H1 (cell line): ENCODE data around the gene OLFML2B. TPM values are rescaled to one million over a fixed set of nuclear protein-coding genes. Genes with fewer than 3 reads are reported as not detected.

ENCODE experiments used
- CTCF ChIA-PET: fragments of 300-600 bp; sonication (Branson Sonifier 250); formaldehyde crosslinking; loops from one replicate; lab custom pipeline; 2021; ENCODE audit not compliant: partially characterized antibody; lab: Charles Lee
- POLR2A ChIA-PET: fragments of 300-600 bp; sonication (Branson Sonifier 250); formaldehyde crosslinking; loops from one replicate; lab custom pipeline; 2021; ENCODE audit warnings: inconsistent platforms; ENCODE audit not compliant: partially characterized antibody; lab: Charles Lee
- DNase-seq, 2 experiments: peaks; one replicate each; pipeline versions ENCODE4 v3.0.0 to v3.0.0-alpha.2; 2010 to 2022; ENCODE audit warnings: low spot score in 2 of 2, low read depth in 1 of 2, mixed read lengths in 1 of 2
- FAIRE-seq: peaks from 2 replicates; lab custom pipeline; 2011; peaks lifted over from hg19 to GRCh38; lab: Jason Lieb, UNC
- H2AFZ ChIP-seq: 2 replicates; pipeline ENCODE4 v1.8.1; 2012; ENCODE audit warnings: low read length, inconsistent platforms
- H2AK5ac ChIP-seq: 2 replicates; pipeline ENCODE4 v1.6.1; 2013; ENCODE audit warnings: low read depth, low read length
- H2BK120ac ChIP-seq: replicated peaks from 2 replicates; pipeline ENCODE3; 2013; ENCODE audit warnings: low read depth, low read length, inconsistent platforms
- H2BK12ac ChIP-seq: 2 replicates; pipeline ENCODE4 v1.6.1; 2013; ENCODE audit warnings: low read depth, low read length
- H2BK15ac ChIP-seq: 2 replicates; pipeline ENCODE4 v1.6.1; 2013; ENCODE audit warnings: low read length
- H2BK20ac ChIP-seq: 2 replicates; pipeline ENCODE4 v1.6.1; 2013; ENCODE audit warnings: low read length
- H2BK5ac ChIP-seq: 2 replicates; pipeline ENCODE4 v1.6.1; 2013; ENCODE audit warnings: low read depth, low read length
- H3K14ac ChIP-seq: 2 replicates; pipeline ENCODE4 v1.6.1; 2013; ENCODE audit warnings: inconsistent platforms; ENCODE audit not compliant: insufficient read length
- H3K18ac ChIP-seq: 2 replicates; pipeline ENCODE4 v1.6.1; 2013; ENCODE audit warnings: low read length; ENCODE audit errors: extremely low read depth
- H3K23ac ChIP-seq: 2 replicates; pipeline ENCODE4 v1.6.1; 2013; ENCODE audit warnings: inconsistent platforms; ENCODE audit not compliant: insufficient read length
- H3K23me2 ChIP-seq: 2 replicates; pipeline ENCODE4 v1.6.1; 2013; ENCODE audit warnings: low read depth, low read length
- H3K27ac ChIP-seq: 2 replicates; pipeline ENCODE4 v1.6.1; 2011; ENCODE audit warnings: low read depth, low read length, inconsistent platforms
- H3K27me3 ChIP-seq, 4 experiments: replicated peaks in 1 of 4; 1 replicate in 1 of 4; 2 replicates in 3 of 4; pipeline versions ENCODE4 v1.6.1 to v1.8.1; 2011 to 2013; ENCODE audit warnings: low read length in 3 of 4, mild to moderate bottlenecking in 3 of 4, inconsistent platforms in 2 of 4, mixed read lengths in 2 of 4, moderate library complexity in 1 of 4; ENCODE audit not compliant: control insufficient read depth in 3 of 4, insufficient read depth in 3 of 4; ENCODE audit errors: extremely low read depth in 1 of 4
- H3K36me3 ChIP-seq, 4 experiments: 2 replicates each; pipeline versions ENCODE4 v1.6.1 to v1.8.1; 2011 to 2013; ENCODE audit warnings: mild to moderate bottlenecking in 4 of 4, low read length in 3 of 4, moderate library complexity in 2 of 4, control low read depth in 1 of 4, inconsistent platforms in 1 of 4; ENCODE audit not compliant: insufficient read depth in 4 of 4, control insufficient read depth in 2 of 4
- H3K4ac ChIP-seq: replicated peaks from 2 replicates; pipeline ENCODE3; 2013; ENCODE audit warnings: low read length, low read depth, mixed read lengths, inconsistent platforms; ENCODE audit not compliant: insufficient read length
- H3K4me1 ChIP-seq, 4 experiments: replicated peaks in 1 of 4; 1 replicate in 1 of 4; 2 replicates in 3 of 4; pipeline versions ENCODE4 v1.6.1 to v1.8.1; 2011 to 2013; ENCODE audit warnings: low read length in 3 of 4, inconsistent platforms in 2 of 4, mixed read lengths in 1 of 4; ENCODE audit not compliant: insufficient read depth in 4 of 4, control insufficient read depth in 3 of 4
- H3K4me2 ChIP-seq, 2 experiments: 2 replicates each; pipeline versions ENCODE4 v1.6.1 to v1.8.1; 2011 to 2013; ENCODE audit warnings: low read depth in 2 of 2, low read length in 2 of 2, control low read depth in 1 of 2, inconsistent platforms in 1 of 2, mild to moderate bottlenecking in 1 of 2; ENCODE audit not compliant: insufficient read depth in 1 of 2
- H3K4me3 ChIP-seq, 4 experiments: fragments of 200-600, 300-600 bp in 1 of 4; sonication (generic), shearing (Covaris generic), sonication (Bioruptor Twin) in 1 of 4; 2 replicates each; pipeline versions ENCODE4 v1.5.1 to v1.8.1; 2011 to 2016; ENCODE audit warnings: low read length in 4 of 4, low read depth in 3 of 4, control low read depth in 2 of 4, inconsistent platforms in 2 of 4, mild to moderate bottlenecking in 2 of 4, mixed read lengths in 1 of 4, moderate library complexity in 1 of 4; ENCODE audit not compliant: insufficient read depth in 2 of 4; ENCODE audit errors: extremely low read depth in 1 of 4
- H3K56ac ChIP-seq: replicated peaks from 2 replicates; pipeline ENCODE3; 2013; ENCODE audit warnings: low read depth, mild to moderate bottlenecking, mixed read lengths, low read length, inconsistent platforms; ENCODE audit not compliant: insufficient read length
- H3K79me1 ChIP-seq: 2 replicates; pipeline ENCODE4 v1.6.1; 2013; ENCODE audit warnings: low read depth, low read length, control low read depth
- H3K79me2 ChIP-seq, 2 experiments: 2 replicates each; pipeline versions ENCODE4 v1.6.1 to v1.8.1; 2012 to 2013; ENCODE audit warnings: low read length in 2 of 2, mild to moderate bottlenecking in 2 of 2, inconsistent platforms in 1 of 2; ENCODE audit not compliant: insufficient read depth in 2 of 2, control insufficient read depth in 1 of 2
- H3K9ac ChIP-seq, 4 experiments: replicated peaks in 1 of 4; 1 replicate in 1 of 4; 2 replicates in 3 of 4; pipeline versions ENCODE4 v1.6.1 to v1.8.1; 2011 to 2013; ENCODE audit warnings: low read depth in 3 of 4, low read length in 3 of 4, control low read depth in 2 of 4, mild to moderate bottlenecking in 2 of 4, moderate library complexity in 2 of 4, inconsistent platforms in 1 of 4; ENCODE audit errors: extremely low read depth in 1 of 4
- H3K9me3 ChIP-seq, 2 experiments: 2 replicates each; pipeline versions ENCODE4 v1.6.1 to v1.8.1; 2012 to 2013; ENCODE audit warnings: mild to moderate bottlenecking in 2 of 2, moderate library complexity in 2 of 2, control low read depth in 1 of 2, inconsistent platforms in 1 of 2, low read depth in 1 of 2, low read length in 1 of 2, mixed read lengths in 1 of 2; ENCODE audit not compliant: insufficient read depth in 2 of 2
- H4K20me1 ChIP-seq, 2 experiments: replicated peaks in 1 of 2; 2 replicates each; pipeline versions ENCODE3 to v1.8.1; 2011 to 2013; ENCODE audit warnings: inconsistent platforms in 2 of 2, low read length in 2 of 2, mild to moderate bottlenecking in 1 of 2; ENCODE audit not compliant: insufficient read depth in 2 of 2, control insufficient read depth in 1 of 2
- H4K5ac ChIP-seq: 2 replicates; pipeline ENCODE4 v1.6.1; 2013; ENCODE audit warnings: low read length, low read depth, mixed read lengths, inconsistent platforms; ENCODE audit not compliant: insufficient read length
- H4K8ac ChIP-seq: 2 replicates; pipeline ENCODE4 v1.8.0; 2013; ENCODE audit warnings: mild to moderate bottlenecking, moderate library complexity, low read length, inconsistent platforms; ENCODE audit not compliant: insufficient read depth; ENCODE audit errors: extremely low read depth
- H4K91ac ChIP-seq: replicated peaks from 2 replicates; pipeline ENCODE3; 2013; ENCODE audit warnings: low read length, mixed read lengths, inconsistent platforms; ENCODE audit not compliant: insufficient read length
- CEBPB ChIP-seq: IDR thresholded peaks from 2 replicates; pipeline ENCODE4 v1.6.1; 2012; ENCODE audit warnings: low read depth, low read length
- JUND ChIP-seq: IDR thresholded peaks from 2 replicates; pipeline ENCODE4 v1.6.1; 2011; ENCODE audit warnings: mild to moderate bottlenecking, improper control_type of control experiment, low read length
- KDM1A ChIP-seq: fragments of 200-600, 300-600 bp; sonication (generic); IDR thresholded peaks from 2 replicates; pipeline ENCODE4 v1.7.1; 2016; ENCODE audit warnings: mild to moderate bottlenecking, low read length, borderline replicate concordance
- KDM4A ChIP-seq: IDR thresholded peaks from one replicate; pipeline ENCODE4 v1.7.1; 2012; ENCODE audit warnings: low read depth, mild to moderate bottlenecking, moderate library complexity, low read length, inconsistent platforms; ENCODE audit not compliant: severe bottlenecking
- NRF1 ChIP-seq: IDR thresholded peaks from 2 replicates; pipeline ENCODE4 v1.6.1; 2011; ENCODE audit warnings: mild to moderate bottlenecking, low read depth, low read length, improper control_type of control experiment
- PHF8 ChIP-seq: fragments of 200-600 bp; sonication (generic); conservative IDR thresholded peaks from 2 replicates; pipeline ENCODE4 v1.7.1; 2012; ENCODE audit warnings: low read depth, mild to moderate bottlenecking, inconsistent platforms, low read length, moderate library complexity
- POLR2A ChIP-seq, 2 experiments: IDR thresholded peaks; 1 replicate in 1 of 2; 2 replicates in 1 of 2; pipeline ENCODE4 v1.6.1; 2011; ENCODE audit warnings: low read depth in 2 of 2, low read length in 2 of 2, mild to moderate bottlenecking in 2 of 2; ENCODE audit errors: control extremely low read depth in 1 of 2
- RAD21 ChIP-seq, 2 experiments: IDR thresholded peaks in 1 of 2; conservative IDR thresholded peaks in 1 of 2; 2 replicates each; pipeline ENCODE4 v1.6.1; 2011; ENCODE audit warnings: low read depth in 2 of 2, low read length in 2 of 2, improper control_type of control experiment in 1 of 2, inconsistent platforms in 1 of 2, mild to moderate bottlenecking in 1 of 2, moderate library complexity in 1 of 2
- RBBP5 ChIP-seq: IDR thresholded peaks from 2 replicates; pipeline ENCODE4 v1.7.1; 2012; ENCODE audit warnings: low read depth, mild to moderate bottlenecking, inconsistent platforms, low read length, moderate library complexity, borderline replicate concordance
- RFX5 ChIP-seq: IDR thresholded peaks from 2 replicates; pipeline ENCODE4 v1.6.1; 2011; ENCODE audit warnings: low read depth, low read length, improper control_type of control experiment, borderline replicate concordance
- RXRA ChIP-seq: IDR thresholded peaks from 2 replicates; pipeline ENCODE4 v1.6.1; 2011; ENCODE audit warnings: low read depth, mild to moderate bottlenecking, low read length, moderate library complexity; ENCODE audit not compliant: insufficient read depth
- SAP30 ChIP-seq: fragments of 300-600 bp; sonication (generic); IDR thresholded peaks from 2 replicates; pipeline ENCODE4 v1.7.1; 2012; ENCODE audit warnings: low read length, moderate library complexity, mild to moderate bottlenecking, inconsistent platforms; ENCODE audit not compliant: insufficient read depth, insufficient replicate concordance
- SIRT6 ChIP-seq: IDR thresholded peaks from one replicate; pipeline ENCODE4 v1.7.1; 2012; ENCODE audit warnings: low read length, inconsistent platforms
- TBP ChIP-seq: IDR thresholded peaks from 2 replicates; pipeline ENCODE4 v1.6.1; 2011; ENCODE audit warnings: low read depth, low read length, improper control_type of control experiment
- WGBS, 2 experiments: shearing (Covaris generic) in 1 of 2; methylation state at CpG; one replicate each; pipeline versions ENCODE4 v1.1.6 to v1.1.7; 2013 to 2015; ENCODE audit warnings: low lambda C conversion rate in 2 of 2, mixed read lengths in 2 of 2, inconsistent platforms in 1 of 2, low coverage in 1 of 2, missing lambda C conversion rate in 1 of 2; ENCODE audit not compliant: insufficient replicate concordance in 2 of 2, insufficient coverage in 1 of 2, insufficient read length in 1 of 2; ENCODE audit errors: extremely low coverage in 1 of 2, missing lambda C conversion rate in 1 of 2; 5-methylcytosine and 5-hydroxymethylcytosine counted together
- polyA plus RNA-seq, 7 experiments: library from polyadenylated mRNA; depleted of rRNA in 3 of 7; stranded (reverse) in 5 of 7; unstranded in 2 of 7; fragments of >200 nt in 5 of 7; fragments of 200-250 nt in 2 of 7; gene quantifications; 1 replicate in 5 of 7; 2 replicates in 1 of 7; 4 replicates in 1 of 7; pipeline versions ENCODE4 v1.2.1 to v1.2.3, GENCODE V29; 2011 to 2013; ENCODE audit warnings: missing spikeins in 2 of 7, mixed read lengths in 2 of 7
- total RNA-seq: library from RNA; stranded (reverse); fragmentation: NEBNext Ultra II Directional; extraction: Animal tissue kit (Norgen Biotek cat#: 25700); gene quantifications from 2 replicates; pipeline ENCODE4 v1.2.1, GENCODE V29; 2021

OLFML2B gene
- total and polyA plus RNA-seq, 2 of the 8 experiments (the other 6 are each of a cell fraction or from before 2014, with no cell fraction given) = 6.5 to 10.4 TPM

- no peak overlapping the region for H3K14ac ChIP-seq
- no peak overlapping the region for H2BK15ac ChIP-seq
- no peak overlapping the region for H4K8ac ChIP-seq
- no peaks in the 10 kb centered on the region for H4K20me1 ChIP-seq
- no peak overlapping the region for H3K27ac ChIP-seq
- no peak overlapping the region for H2BK120ac ChIP-seq
- no peak for FAIRE-seq
- H2BK20ac ChIP-seq = no peak overlapping the region
- H2AK5ac ChIP-seq = no peak overlapping the region
- H3K79me2 ChIP-seq = no peaks in the 10 kb centered on the region
- H3K9me3 ChIP-seq = no peaks in the 10 kb centered on the region
- H3K18ac ChIP-seq = no peak overlapping the region
- no peak overlapping the region for H4K5ac ChIP-seq
- no peak overlapping the region for H4K91ac ChIP-seq
- H3K36me3 ChIP-seq = no peaks in the 10 kb centered on the region
- WGBS, 2 experiments = 95% methylated on average over 3 of the region's 3 CpGs; no CpG with 5 or more reads in 1 of the 2 experiments
- H3K9ac ChIP-seq = no peak overlapping the region
- POLR2A ChIA-PET = no interaction called here
- H3K56ac ChIP-seq = no peak overlapping the region
- H3K23ac ChIP-seq = no peak overlapping the region
- H3K4me1 ChIP-seq = no peaks in the 10 kb centered on the region
- H3K4me3 ChIP-seq = no peak overlapping the region
- H2AFZ ChIP-seq = no peak overlapping the region
- CTCF ChIA-PET = interaction anchor here (0.5 to 1.0 kb wide), 3 partner anchors 11 to 179 kb away, joined by 3 to 4 read pairs (median 3); no protein-coding TSS in a partner anchor
- no peak overlapping the region for H3K4ac ChIP-seq
- no peak overlapping the region for H3K4me2 ChIP-seq
- peaks cover 2% of the 10 kb centered on the region; the same call in 1 of the 2 replicates for H3K23me2 ChIP-seq
- DNase-seq = no peak
- H2BK12ac ChIP-seq = no peak overlapping the region
- H3K27me3 ChIP-seq = no peaks in the 10 kb centered on the region; a peak in 1 of 7 replicates
- no peak overlapping the region for H2BK5ac ChIP-seq
- H3K79me1 ChIP-seq = no peaks in the 10 kb centered on the region
- TF ChIP-seq KDM4A (no peak), SIRT6 (no peak), JUND (no peak), RAD21 (IDR thresholded peaks at IDR 0.05 in 1 of 2, conservative IDR thresholded peaks at IDR 0.05 in 1 of 2; ENCODE audit: low read depth in 2 of 2, low read length in 2 of 2) (no peak), SAP30 (no peak), POLR2A (IDR thresholded peaks at IDR 0.05; ENCODE audit: control extremely low read depth in 1 of 2, low read depth in 2 of 2, low read length in 2 of 2) (no peak), PHF8 (no peak), RBBP5 (no peak), NRF1 (no peak), KDM1A (no peak), RXRA (no peak), CEBPB (no peak), TBP (no peak), RFX5 (no peak)
Observed at GRCh38 chr1:162030759-162031280, 7.2 kb upstream of the OLFML2B start.
